Activated T-cell treated with anti-CD3 and anti-CD28 coated beads, Interleukin-2, amount 50 U/mL, for 4 hours (primary cell): ENCODE measurements around the gene KHNYN. TPM values are rescaled to one million over a fixed set of nuclear protein-coding genes. Genes with fewer than 3 reads are reported as not detected.

Experiments used
- ATAC-seq, 2 donors: fragments of 200-7000 bp; cut with Tn5 transposase; one replicate each; pipeline ENCODE4 v1.10.0; 2021
- DNase-seq: peaks from one replicate; pipeline ENCODE4 v3.0.0-alpha.2; 2020
- H3K27me3 Mint-ChIP-seq: one replicate; pipeline ENCODE4 v1.8.0; 2021; ENCODE audit warnings: low read depth, mixed read lengths
- H3K36me3 Mint-ChIP-seq: one replicate; pipeline ENCODE4 v1.8.0; 2022; ENCODE audit warnings: mixed read lengths; ENCODE audit not compliant: insufficient read depth
- H3K4me1 Mint-ChIP-seq: one replicate; pipeline ENCODE4 v1.8.0; 2021; ENCODE audit warnings: low read depth, mixed read lengths
- H3K4me3 Mint-ChIP-seq: one replicate; pipeline ENCODE4 v1.8.0; 2021; ENCODE audit warnings: mild to moderate bottlenecking, moderate library complexity, mixed read lengths
- H3K9me3 Mint-ChIP-seq: one replicate; pipeline ENCODE4 v1.8.0; 2021; ENCODE audit warnings: mixed read lengths
- total RNA-seq, 3 donors: library from RNA; stranded (reverse); gene quantifications; one replicate each; pipeline ENCODE4 v1.2.1, GENCODE V29; 2021

KHNYN gene
- total RNA-seq, 3 donors from 2014 or later: 53.2 to 65.1 (median 56.5) TPM

- Mint-ChIP-seq H3K4me1 (peaks cover 55% of the 10 kb centered on the region), H3K4me3 (no peak overlapping the region), H3K9me3 (no peaks in the 10 kb centered on the region), H3K27me3 (no peaks in the 10 kb centered on the region), H3K36me3 (peaks cover 40% of the 10 kb centered on the region)
- DNase-seq (no peak), ATAC-seq (no peak)
Measured at GRCh38 chr14:24435192-24435810, 5.5 kb downstream of the KHNYN start.

- no peak for DNase-seq
- Mint-ChIP-seq H3K9me3 (no peaks in the 10 kb centered on the region), H3K36me3 (peaks cover 46% of the 10 kb centered on the region), H3K4me1 (peaks cover 57% of the 10 kb centered on the region), H3K27me3 (no peaks in the 10 kb centered on the region), H3K4me3 (no peak overlapping the region)
- no peak for ATAC-seq
Measured at GRCh38 chr14:24435998-24436354, 6.2 kb downstream of the KHNYN start.

DNA sequence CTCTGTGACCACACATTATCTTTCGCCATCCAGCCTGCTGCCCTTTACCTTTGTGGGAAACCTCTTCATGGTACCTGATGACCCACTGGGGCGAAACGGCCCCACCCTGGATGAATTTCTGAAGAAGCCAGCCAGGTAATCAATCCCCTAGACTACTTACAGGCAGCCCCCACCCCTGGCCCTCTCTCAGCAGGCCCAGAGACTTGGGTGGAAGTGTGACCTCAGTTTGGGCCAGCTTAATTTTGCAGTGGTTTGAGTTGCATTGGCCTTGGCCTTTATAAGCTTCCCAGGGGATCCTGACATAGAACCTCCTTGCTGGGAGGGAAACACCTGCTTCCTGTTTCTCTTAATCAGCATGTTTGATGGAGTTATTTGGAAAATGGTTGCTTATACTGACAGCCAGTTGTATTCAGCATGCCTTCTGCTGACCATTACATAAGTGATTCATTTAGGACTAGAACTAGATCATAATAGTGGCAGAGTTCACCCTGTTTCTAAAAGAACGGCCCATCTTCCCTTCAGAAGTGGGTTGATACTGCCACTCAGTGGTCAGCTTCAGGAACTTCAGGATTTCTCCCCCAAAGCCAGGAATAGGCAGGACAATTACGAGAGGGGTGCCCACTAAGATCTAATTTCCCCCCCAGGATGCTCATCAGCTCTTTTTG, 6.7 kb downstream of the KHNYN start:
- Mint-ChIP-seq H3K4me1 (peaks cover 56% of the 10 kb centered on the region), H3K36me3 (peaks cover 48% of the 10 kb centered on the region), H3K9me3 (no peaks in the 10 kb centered on the region), H3K27me3 (no peaks in the 10 kb centered on the region), H3K4me3 (no peak overlapping the region)
- peak; percentile 35 for DNase-seq
- ATAC-seq: peak; percentile 45 to 55

DNA sequence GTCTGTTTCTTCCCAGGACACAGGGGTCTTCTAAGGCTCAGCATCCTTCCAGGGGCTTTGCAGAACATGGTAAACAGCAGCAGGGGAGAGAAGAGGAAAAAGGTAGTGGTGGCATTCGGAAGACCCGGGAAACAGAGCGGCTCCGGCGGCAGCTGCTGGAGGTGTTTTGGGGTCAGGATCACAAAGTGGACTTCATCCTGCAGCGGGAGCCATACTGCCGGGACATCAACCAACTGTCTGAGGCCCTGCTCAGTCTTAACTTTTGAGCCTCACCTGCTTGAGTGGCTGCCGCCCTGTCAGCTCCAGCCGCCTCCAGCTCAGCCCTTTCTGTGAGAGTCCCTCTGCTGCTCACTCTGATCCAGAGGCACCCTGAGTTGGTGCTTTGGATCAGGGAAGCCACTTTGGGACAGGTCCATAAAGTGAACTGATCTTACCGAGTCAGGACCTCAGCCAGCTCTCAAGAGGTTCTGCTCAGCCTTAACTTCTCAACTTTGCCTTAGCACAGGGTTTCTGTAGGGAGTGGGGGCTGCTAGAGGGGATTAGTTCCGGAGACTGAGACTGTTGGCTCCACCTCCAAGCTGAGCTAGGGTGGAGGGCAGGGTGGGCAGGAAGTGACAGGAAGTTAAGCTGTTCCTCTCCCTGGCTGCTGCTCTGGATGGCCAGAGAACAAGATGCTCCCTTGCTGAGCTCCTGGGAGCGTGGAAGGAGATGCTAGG, 7.4 kb downstream of the KHNYN start:
- no peaks in the 10 kb centered on the region for H3K27me3 Mint-ChIP-seq
- no peaks in the 10 kb centered on the region for H3K9me3 Mint-ChIP-seq
- H3K36me3 Mint-ChIP-seq: peaks cover 45% of the 10 kb centered on the region
- H3K4me3 Mint-ChIP-seq: no peak overlapping the region
- ATAC-seq (no peak), DNase-seq (no peak)
- H3K4me1 Mint-ChIP-seq: peaks cover 57% of the 10 kb centered on the region

DNA sequence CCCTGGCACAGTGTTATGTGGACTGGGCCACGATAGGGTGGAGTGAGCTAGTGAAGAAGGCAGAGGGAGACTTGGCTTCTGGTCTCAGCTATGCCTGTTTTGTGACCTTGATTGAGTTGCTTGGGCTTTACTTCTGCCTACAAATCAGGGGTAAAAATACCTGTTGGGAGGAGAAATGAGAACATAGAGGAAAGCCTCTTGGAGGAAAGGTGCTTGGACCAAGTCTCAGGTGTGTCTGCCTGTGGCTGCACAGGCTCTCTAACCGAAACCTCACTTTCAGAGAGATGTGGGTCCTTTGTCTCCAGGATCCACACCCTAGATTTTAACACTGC, 7.9 kb downstream of the KHNYN start:
- no peak for ATAC-seq
- no peak for DNase-seq
- H3K27me3 Mint-ChIP-seq: no peaks in the 10 kb centered on the region
- H3K36me3 Mint-ChIP-seq: peaks cover 45% of the 10 kb centered on the region
- peaks cover 60% of the 10 kb centered on the region for H3K4me1 Mint-ChIP-seq
- no peak overlapping the region for H3K4me3 Mint-ChIP-seq
- no peaks in the 10 kb centered on the region for H3K9me3 Mint-ChIP-seq

GRCh38 chr14:24438223-24439097, 8.7 kb downstream of the KHNYN start:
- Mint-ChIP-seq H3K4me1 (peaks cover 63% of the 10 kb centered on the region), H3K9me3 (no peaks in the 10 kb centered on the region), H3K36me3 (peaks cover 38% of the 10 kb centered on the region), H3K4me3 (no peak overlapping the region), H3K27me3 (no peaks in the 10 kb centered on the region)
- DNase-seq (no peak), ATAC-seq (no peak)

DNA sequence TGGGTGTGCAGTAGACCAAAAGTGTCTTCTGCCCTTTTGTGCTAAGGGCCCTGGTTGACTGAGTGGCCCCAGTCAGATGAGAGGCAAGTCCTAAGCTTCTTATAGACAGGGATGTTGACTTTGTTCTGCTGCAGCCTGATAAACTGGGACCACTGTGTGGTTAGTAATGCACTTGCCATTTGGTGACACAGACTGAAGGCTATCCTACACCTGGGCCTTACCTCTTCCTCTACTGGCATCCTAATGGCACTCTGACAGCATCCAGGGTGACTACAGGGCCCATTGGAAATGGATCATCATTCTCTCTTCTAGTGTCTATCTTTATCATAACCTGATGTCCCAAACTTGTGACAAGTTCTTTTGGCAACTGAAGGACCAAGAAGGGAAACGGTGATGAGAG, 9.5 kb downstream of the KHNYN start:
- ATAC-seq (no peak), DNase-seq (no peak)
- Mint-ChIP-seq H3K4me1 (peaks cover 64% of the 10 kb centered on the region), H3K9me3 (no peaks in the 10 kb centered on the region), H3K36me3 (peaks cover 33% of the 10 kb centered on the region), H3K27me3 (no peaks in the 10 kb centered on the region), H3K4me3 (no peak overlapping the region)

GRCh38 chr14:24439830-24440605, 10.3 kb downstream of the KHNYN start:
- no peaks in the 10 kb centered on the region for H3K9me3 Mint-ChIP-seq
- ATAC-seq (no peak), DNase-seq (no peak)
- no peak overlapping the region for H3K4me3 Mint-ChIP-seq
- peaks cover 33% of the 10 kb centered on the region for H3K36me3 Mint-ChIP-seq
- no peaks in the 10 kb centered on the region for H3K27me3 Mint-ChIP-seq
- H3K4me1 Mint-ChIP-seq: peaks cover 64% of the 10 kb centered on the region

DNA sequence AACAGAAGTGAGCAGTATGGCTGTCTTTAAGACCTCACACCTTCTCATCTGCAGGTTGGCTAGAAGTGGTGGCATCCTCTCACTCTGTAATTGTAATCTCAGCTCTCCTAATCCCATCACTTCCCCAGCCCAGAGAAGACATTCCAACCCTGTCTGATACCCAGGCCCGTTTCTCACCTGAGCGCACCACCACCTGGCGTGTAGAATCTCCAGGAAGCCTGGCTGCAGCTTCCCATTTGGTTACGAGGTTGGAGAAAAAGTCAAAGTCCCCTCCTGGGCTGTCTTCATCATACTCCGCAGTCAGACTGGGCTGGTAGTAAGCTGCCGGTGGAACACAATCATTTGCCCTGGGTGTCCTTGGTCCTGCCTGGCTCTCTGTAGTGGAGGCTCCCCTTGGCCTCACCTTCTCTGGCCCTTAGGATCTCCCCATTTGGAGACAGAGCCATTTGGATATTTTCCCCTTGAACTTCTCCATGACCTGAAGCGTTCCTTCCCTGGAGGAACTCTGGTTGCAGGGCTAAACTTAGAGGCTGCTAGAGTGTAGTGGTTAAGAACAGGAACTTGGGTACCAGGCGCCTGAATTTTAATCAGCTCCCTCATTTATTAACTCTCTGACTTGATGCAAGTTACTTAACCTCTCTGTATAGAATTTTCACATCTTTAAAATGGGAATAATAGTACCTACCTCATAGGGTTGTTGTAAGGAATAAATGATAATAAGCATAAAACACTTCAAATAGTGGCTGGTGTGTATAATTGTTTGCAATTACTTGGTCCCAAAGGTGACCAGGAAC, 11.0 kb downstream of the KHNYN start:
- Mint-ChIP-seq H3K27me3 (no peaks in the 10 kb centered on the region), H3K4me3 (peak overlapping the region; percentile 94), H3K9me3 (no peaks in the 10 kb centered on the region), H3K36me3 (peaks cover 29% of the 10 kb centered on the region), H3K4me1 (peaks cover 62% of the 10 kb centered on the region)
- no peak for DNase-seq
- ATAC-seq: no peak

- peaks cover 57% of the 10 kb centered on the region for H3K4me1 Mint-ChIP-seq
- H3K27me3 Mint-ChIP-seq: no peaks in the 10 kb centered on the region
- H3K4me3 Mint-ChIP-seq: peak overlapping the region; percentile 94
- H3K36me3 Mint-ChIP-seq: peaks cover 30% of the 10 kb centered on the region
- DNase-seq: no peak
- ATAC-seq: no peak
- no peaks in the 10 kb centered on the region for H3K9me3 Mint-ChIP-seq
Measured at GRCh38 chr14:24441485-24441884, 11.7 kb downstream of the KHNYN start.

GRCh38 chr14:24441904-24442239, 12.1 kb downstream of the KHNYN start:
- Mint-ChIP-seq H3K36me3 (peaks cover 28% of the 10 kb centered on the region), H3K4me3 (peak overlapping the region; percentile 94), H3K27me3 (no peaks in the 10 kb centered on the region), H3K9me3 (no peaks in the 10 kb centered on the region), H3K4me1 (peaks cover 53% of the 10 kb centered on the region)
- ATAC-seq (no peak), DNase-seq (no peak)

GRCh38 chr14:24442240-24443052, 12.7 kb downstream of the KHNYN start, which contains the start of gene SDR39U1:
Gene SDR39U1, minus strand, starts transcription at chr14:24442776. Its CDS starts 7 bp downstream, at chr14:24442769.
- H3K36me3 Mint-ChIP-seq: peaks cover 28% of the 10 kb centered on the region
- no peaks in the 10 kb centered on the region for H3K9me3 Mint-ChIP-seq
- DNase-seq: peak; percentile 93
- peak; percentile 91 to 93 for ATAC-seq
- H3K4me1 Mint-ChIP-seq: peaks cover 48% of the 10 kb centered on the region
- peak within 1 kb of the TSS; percentile 94 for H3K4me3 Mint-ChIP-seq
- H3K27me3 Mint-ChIP-seq: no peaks in the 10 kb centered on the region
